RKO (cell line): Measurements from ENCODE around the gene YAP1.

Source experiments
- DNase-seq: peaks from one replicate; pipeline ENCODE4 v3.0.0-alpha.2; 2016; ENCODE audit warnings: low spot score

The YAP1 gene

DNA sequence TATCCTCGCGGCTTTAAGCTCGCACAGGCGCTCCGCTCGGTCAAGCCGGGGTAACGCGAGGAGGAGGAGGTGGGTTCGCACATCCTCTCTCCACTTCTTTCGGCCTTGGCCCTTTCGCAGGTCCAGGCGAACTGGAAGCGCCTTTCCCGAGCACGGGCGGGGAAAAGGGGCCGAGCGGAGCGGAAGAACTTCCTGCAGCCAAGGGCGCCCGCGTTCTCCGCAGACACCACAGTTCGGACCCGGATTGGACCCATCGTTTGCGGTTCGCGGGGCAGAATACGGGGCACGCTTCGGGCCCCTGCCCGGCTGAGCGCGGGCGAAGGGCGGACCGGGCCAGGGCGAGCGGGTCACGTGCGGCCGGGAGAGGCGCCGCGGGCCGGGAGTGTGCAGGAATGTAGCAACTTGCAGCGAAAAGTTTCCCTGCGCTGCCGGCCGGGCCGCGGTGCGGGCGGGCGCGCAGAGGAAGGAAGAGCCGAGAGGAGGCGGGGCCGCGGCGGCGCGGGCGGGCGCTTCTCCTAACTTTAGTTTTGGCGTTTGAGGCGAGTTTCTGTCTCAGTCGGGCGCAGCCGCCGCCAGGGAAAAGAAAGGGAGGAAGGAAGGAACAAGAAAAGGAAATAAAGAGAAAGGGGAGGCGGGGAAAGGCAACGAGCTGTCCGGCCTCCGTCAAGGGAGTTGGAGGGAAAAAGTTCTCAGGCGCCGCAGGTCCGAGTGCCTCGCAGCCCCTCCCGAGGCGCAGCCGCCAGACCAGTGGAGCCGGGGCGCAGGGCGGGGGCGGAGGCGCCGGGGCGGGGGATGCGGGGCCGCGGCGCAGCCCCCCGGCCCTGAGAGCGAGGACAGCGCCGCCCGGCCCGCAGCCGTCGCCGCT is at the start of gene YAP1:
Gene YAP1, plus strand, starts transcription at position 552 of the 865 bp plus-strand sequence. CDS start 402 bp downstream, outside the sequence.
- DNase-seq, result peak; percentile 93

DNA sequence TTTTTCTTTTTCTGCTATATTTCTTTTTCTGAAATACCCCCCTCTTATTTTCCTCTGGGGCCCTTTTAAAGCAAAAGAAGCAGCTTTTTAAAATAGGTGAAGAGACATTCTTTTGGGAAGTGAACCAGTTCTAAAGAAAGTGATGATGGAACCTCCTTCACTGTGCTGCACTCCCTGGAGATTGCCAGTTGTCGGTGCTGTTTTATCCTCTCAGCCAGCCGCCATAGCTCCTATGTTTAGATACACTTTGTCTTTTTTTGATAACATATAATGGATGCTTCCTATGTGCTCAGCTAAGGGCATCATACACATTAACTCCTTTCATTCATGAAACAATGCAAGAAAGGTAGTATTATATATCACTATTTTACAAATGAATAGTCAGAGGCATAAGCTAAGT is 49.0 kb upstream of the YAP1 start:
- no peak for DNase-seq

DNA sequence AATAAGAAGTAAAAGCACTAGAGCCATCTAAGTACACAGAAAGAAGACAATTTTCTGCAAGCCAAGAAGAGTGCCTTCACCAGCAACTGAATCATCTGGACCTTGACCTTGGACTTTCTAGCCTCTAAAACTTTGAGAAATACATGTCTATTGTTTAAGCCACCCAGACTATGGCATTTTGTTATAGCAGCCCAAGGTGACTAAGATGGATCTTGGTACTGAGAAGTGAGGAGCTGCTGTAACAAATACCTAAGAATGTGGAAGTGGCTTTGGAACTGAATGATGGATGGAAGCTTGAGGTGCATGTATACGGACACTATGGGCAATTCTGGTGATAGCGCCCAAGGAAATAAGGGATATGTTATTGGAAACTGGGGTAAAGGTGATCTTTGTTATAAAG is 48.1 kb upstream of the YAP1 start:
- no peak for DNase-seq

- no peak for DNase-seq
Measured at GRCh38 chr11:102064316-102064715, 45.9 kb upstream of the YAP1 start.

- no peak for DNase-seq
Measured at GRCh38 chr11:102070766-102071165, 39.5 kb upstream of the YAP1 start.

GRCh38 chr11:102071497-102072472 is 38.5 kb upstream of the YAP1 start:
- no peak for DNase-seq

- DNase-seq, result no peak
Measured at GRCh38 chr11:102073253-102073652, 37.0 kb upstream of the YAP1 start.

DNA sequence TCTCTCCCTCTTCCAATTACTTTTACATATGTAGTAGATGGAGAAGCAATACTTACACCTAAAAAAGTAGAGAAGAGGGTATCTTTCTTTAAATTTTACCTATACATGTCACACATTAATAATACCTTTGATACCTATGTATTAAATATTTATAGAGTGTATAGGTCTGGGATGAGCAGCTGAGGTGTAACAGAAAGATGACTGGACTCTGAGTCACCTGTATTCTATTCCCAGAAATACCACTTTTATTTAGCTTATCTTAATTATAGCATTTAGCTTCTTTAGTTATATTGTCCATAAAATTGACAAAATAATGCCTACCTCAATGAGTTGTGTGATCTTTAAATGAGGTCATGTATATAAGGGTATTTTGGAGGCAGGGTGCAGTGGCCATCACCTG is 30.6 kb upstream of the YAP1 start:
- DNase-seq, result no peak

DNA sequence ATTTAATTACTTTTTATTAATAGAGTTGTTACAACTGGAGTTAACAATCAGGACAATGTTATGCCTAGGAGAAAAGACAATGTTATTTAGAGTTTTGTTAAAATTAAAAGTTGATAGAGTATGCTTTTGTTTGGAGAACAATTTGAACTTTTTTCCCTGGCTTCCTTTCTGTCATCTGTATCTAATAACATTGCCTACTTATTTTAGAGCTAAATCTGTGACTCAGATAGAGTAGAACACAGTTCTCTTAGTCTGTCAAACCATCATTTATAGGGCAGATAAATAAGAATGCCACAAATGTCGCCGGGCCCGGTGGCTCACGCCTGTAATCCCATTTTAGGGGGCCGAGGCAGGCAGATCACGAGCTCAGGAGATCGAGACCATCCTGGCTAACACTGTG is 28.9 kb upstream of the YAP1 start:
- DNase-seq, result no peak

- DNase-seq, result no peak
Measured at GRCh38 chr11:102085864-102086551, 24.2 kb upstream of the YAP1 start.

DNA sequence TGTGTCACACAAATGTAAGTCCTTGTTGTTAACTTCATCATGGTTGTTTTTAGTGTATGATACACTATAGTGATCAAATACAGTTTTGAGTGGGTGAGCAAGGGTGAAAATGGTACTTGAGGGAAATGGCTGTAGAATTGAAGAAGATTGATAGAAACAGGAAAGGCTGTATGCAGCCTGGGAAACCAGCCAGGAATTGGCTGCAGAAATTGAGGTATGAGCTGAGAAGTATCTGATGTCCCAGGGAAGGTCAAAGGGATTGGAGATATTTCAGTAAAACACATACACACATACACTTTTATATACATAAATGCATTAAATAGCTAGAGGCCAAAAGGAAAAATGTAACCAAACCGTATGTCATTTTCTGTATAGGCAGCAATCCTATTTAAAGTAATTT is 13.1 kb upstream of the YAP1 start:
- no peak for DNase-seq

GRCh38 chr11:102099755-102100154 is 10.5 kb upstream of the YAP1 start:
- DNase-seq, result no peak

- no peak for DNase-seq
Measured at GRCh38 chr11:102108734-102109440, 1.4 kb upstream of the YAP1 start.

- DNase-seq, result no peak
Measured at GRCh38 chr11:102110761-102111010, 439 bp downstream of the YAP1 start.

- peak; percentile 87 for DNase-seq
Measured at GRCh38 chr11:102111011-102111786, 952 bp downstream of the YAP1 start.

DNA sequence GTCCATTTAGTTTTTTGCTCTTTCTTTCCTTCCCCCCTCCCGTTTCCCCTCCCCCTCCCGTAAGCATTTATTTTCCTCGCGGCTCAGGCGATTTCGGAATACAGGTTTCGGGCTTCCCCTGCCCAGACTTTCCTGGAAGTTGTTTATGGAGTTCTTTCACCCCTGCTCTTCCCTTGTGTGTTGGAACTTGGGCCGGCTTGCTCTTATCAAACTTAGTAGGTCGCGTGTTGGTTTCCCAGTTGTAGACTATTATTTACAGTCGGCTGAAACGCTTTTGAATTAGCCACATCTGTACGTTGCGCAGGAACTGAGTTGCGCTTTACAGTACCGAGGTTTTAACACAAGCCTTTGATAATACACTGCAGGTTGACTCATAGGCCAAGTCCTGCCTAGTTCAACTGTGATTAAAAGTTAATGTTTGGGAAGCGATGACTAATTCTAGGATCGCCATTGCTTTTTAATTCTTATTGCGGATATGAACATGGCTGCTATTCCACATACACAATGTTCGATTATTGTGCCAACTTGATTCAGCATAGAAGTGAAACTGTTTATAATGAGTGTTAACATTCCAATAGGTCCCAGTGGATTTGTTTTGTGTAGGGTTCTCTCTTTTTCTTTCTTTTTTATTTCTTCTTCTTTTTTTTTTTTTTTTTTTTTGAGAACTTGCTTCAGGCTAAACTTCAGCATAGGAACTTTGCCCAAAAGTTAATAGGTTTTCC is 1.7 kb downstream of the YAP1 start:
- peak; percentile 98 for DNase-seq

GRCh38 chr11:102112509-102112821 is 2.2 kb downstream of the YAP1 start:
- peak; percentile 56 for DNase-seq

DNA sequence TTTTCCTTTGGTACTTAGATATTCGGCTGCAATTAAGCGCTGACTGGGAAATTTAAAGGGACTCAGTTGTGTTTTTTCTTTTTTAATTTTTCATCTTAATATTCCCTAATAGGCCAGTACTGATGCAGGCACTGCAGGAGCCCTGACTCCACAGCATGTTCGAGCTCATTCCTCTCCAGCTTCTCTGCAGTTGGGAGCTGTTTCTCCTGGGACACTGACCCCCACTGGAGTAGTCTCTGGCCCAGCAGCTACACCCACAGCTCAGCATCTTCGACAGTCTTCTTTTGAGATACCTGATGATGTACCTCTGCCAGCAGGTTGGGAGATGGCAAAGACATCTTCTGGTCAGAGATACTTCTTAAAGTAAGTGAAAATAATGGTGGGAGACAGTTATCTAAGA is 3.8 kb downstream of the YAP1 start:
- no peak for DNase-seq

- no peak for DNase-seq
Measured at GRCh38 chr11:102115557-102115956, 5.3 kb downstream of the YAP1 start.

DNA sequence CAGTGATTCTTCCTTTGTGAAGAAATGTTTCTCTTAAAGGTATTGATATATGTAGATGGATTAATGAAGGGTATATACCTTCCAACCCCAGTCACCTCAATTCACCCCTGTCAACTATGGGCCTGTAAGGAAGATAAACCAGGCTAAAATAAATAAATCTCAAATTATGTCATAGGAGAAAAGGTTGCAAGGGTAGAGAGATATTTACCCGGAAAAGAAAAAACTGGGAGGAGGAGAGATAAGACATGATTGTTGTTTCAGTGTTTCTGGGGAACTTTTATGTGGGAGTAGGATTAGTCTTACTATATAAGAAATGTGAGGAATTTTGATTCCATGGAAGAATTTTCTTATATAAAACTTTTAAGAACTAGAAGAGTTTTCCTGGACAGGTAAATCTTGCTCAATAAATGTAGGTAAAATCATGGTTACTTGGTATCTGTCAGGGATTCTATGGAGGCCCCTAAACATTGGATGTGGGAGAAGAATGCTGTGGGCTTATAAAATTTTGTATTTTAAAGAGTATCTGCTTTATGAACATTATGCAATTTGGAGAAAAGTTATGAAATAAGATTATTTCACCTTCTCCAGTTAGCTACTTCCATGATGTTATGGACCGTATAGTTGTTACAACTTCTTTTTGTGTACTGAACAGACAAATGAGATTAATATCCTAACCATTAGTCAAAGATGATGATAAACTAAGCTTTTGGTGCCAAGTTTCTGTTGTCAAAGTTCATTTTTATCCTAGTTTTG is 6.4 kb downstream of the YAP1 start:
- DNase-seq, result no peak
